ENCODE results near the gene CD163. TPM values are rescaled to one million over a fixed set of nuclear protein-coding genes. Genes with fewer than 3 reads are reported as not detected.

CD163 gene
- total RNA-seq, 1 experiment from 2014 or later, result 0.07 TPM

DNA sequence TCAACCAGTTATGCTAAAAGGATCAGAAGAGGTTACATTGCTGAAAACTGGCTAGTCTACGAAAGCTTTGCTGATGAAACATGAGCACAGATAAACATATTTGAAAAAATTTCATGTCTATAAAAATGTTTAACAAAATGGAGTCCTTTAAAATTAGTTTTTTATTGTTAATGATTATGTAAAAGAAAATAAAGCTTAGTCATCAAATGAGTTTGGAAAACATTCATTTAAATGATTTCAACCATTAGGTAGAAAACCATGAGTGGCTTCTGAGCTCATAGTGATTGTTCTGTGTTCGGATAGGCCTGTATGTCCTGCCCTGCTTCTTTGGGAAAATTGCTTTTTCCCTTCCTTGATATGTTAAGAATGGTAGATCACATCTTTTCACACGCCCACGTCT lies 59.0 kb downstream of the CD163 start:
- no peak overlapping the region for H2AFZ ChIP-seq (ENCODE audit: low read length)
- no peak for DNase-seq
- H3K9me3 Mint-ChIP-seq, result peaks cover 0 to 3% of the 10 kb centered on the region in 2 experiments; a peak in 3 of 5 replicates
- no peaks in the 10 kb centered on the region for H3K23me2 ChIP-seq (ENCODE audit: insufficient read length, low read depth, low read length, poor library complexity, severe bottlenecking)
- H3K18ac ChIP-seq (ENCODE audit: insufficient read length, low read depth, low read length), result no peak overlapping the region
- H2BK20ac ChIP-seq (ENCODE audit: low read depth, low read length, poor library complexity, severe bottlenecking), result no peak overlapping the region
- no peak overlapping the region for H3K27ac Mint-ChIP-seq
- no peak overlapping the region for H2BK5ac ChIP-seq (ENCODE audit: insufficient read length, low read length)
- H3K4ac ChIP-seq (ENCODE audit: low read depth, low read length), result no peak overlapping the region
- no peak overlapping the region for H4K5ac ChIP-seq (ENCODE audit: insufficient read length, low read depth, low read length)
- H2BK12ac ChIP-seq (ENCODE audit: insufficient read length, low read depth, low read length), result no peak overlapping the region
- H3K36me3 Mint-ChIP-seq (ENCODE audit: insufficient read depth in 1 of 3, low read depth in 3 of 3), result peaks cover 0 to 3% (median 3%) of the 10 kb centered on the region in 3 experiments; a peak in 5 of 7 replicates
- H2BK15ac ChIP-seq (ENCODE audit: low read depth, low read length), result no peak overlapping the region
- H3T11ph ChIP-seq (ENCODE audit: low read length), result no peak overlapping the region
- no peak overlapping the region for H3K56ac ChIP-seq (ENCODE audit: insufficient read length, low read depth, low read length)
- WGBS (ENCODE audit: extremely low coverage, insufficient read length, low lambda C conversion rate), result no CpG with 5 or more reads among the region's 4 CpGs
- no peak overlapping the region for H3K23ac ChIP-seq (ENCODE audit: insufficient read length, low read depth, low read length)
- H3K79me1 ChIP-seq (ENCODE audit: insufficient read depth, low read depth, low read length, poor library complexity, severe bottlenecking), result no peaks in the 10 kb centered on the region
- H3K9me3 ChIP-seq (ENCODE audit: control insufficient read depth, low read depth, low read length), result no peaks in the 10 kb centered on the region
- no peak overlapping the region for H2BK120ac ChIP-seq (ENCODE audit: low read depth, low read length, poor library complexity, severe bottlenecking)
- H3K27me3 Mint-ChIP-seq (ENCODE audit: low read depth), result peaks cover 15% of the 10 kb centered on the region
- no peak overlapping the region for H3K14ac ChIP-seq (ENCODE audit: insufficient read depth, low read length)
- H4K8ac ChIP-seq (replicated peaks; ENCODE audit: insufficient read length, low read depth, low read length), result no peak overlapping the region
- no peaks in the 10 kb centered on the region for H4K20me1 ChIP-seq (ENCODE audit: control insufficient read depth, insufficient read depth, insufficient read length)
- no peaks in the 10 kb centered on the region for H3K79me2 ChIP-seq (ENCODE audit: insufficient read depth, low read length)
- H3K4me1 ChIP-seq (ENCODE audit: insufficient read depth, low read length), result no peaks in the 10 kb centered on the region
- H3K4me1 Mint-ChIP-seq, result peaks cover 3% of the 10 kb centered on the region in 2 experiments; a peak in 3 of 4 replicates
- H3K27me3 ChIP-seq (ENCODE audit: insufficient read depth, low read length), result no peaks in the 10 kb centered on the region
- H3K9ac ChIP-seq (ENCODE audit: extremely low read depth, insufficient read length, low read length), result no peak overlapping the region
- no peak overlapping the region for H3K27ac ChIP-seq (ENCODE audit: insufficient read length, low read depth, low read length)
- H3K4me3 Mint-ChIP-seq, result no peak overlapping the region
- no peak overlapping the region for H2AK5ac ChIP-seq (ENCODE audit: insufficient read length, low read length)
- H3K4me2 ChIP-seq (ENCODE audit: insufficient read depth, insufficient read length, low read length), result no peak overlapping the region
- TF ChIP-seq, protein P1, sequence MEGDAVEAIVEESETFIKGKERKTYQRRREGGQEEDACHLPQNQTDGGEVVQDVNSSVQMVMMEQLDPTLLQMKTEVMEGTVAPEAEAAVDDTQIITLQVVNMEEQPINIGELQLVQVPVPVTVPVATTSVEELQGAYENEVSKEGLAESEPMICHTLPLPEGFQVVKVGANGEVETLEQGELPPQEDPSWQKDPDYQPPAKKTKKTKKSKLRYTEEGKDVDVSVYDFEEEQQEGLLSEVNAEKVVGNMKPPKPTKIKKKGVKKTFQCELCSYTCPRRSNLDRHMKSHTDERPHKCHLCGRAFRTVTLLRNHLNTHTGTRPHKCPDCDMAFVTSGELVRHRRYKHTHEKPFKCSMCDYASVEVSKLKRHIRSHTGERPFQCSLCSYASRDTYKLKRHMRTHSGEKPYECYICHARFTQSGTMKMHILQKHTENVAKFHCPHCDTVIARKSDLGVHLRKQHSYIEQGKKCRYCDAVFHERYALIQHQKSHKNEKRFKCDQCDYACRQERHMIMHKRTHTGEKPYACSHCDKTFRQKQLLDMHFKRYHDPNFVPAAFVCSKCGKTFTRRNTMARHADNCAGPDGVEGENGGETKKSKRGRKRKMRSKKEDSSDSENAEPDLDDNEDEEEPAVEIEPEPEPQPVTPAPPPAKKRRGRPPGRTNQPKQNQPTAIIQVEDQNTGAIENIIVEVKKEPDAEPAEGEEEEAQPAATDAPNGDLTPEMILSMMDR (conservative IDR thresholded peaks at IDR 0.05), result no peak
- no peak overlapping the region for H4K91ac ChIP-seq (ENCODE audit: insufficient read length, low read depth, low read length)
